Tibial nerve (tissue), 4 donors: ENCODE measurements around the gene PABPC3. TPM values are rescaled to one million over a fixed set of nuclear protein-coding genes. Genes with fewer than 3 reads are reported as not detected.

Source experiments
- DNase-seq, 2 donors: peaks; one replicate each; pipeline ENCODE4 v3.0.0-alpha.2; 2019; ENCODE audit warnings: low spot score in 2 of 2
- H3K27ac ChIP-seq, 4 donors: fragments of 200-600 bp; sonication (generic) in 3 of 4; one replicate each; pipeline ENCODE4 v1.5.1; 2017 to 2019; ENCODE audit warnings: mild to moderate bottlenecking in 1 of 4
- H3K27me3 ChIP-seq, 2 donors: fragments of 200-600 bp; sonication (generic) in 1 of 2; one replicate each; pipeline versions ENCODE4 v1.5.1 to v1.6.0; 2017 to 2019
- H3K36me3 ChIP-seq, 3 donors: fragments of 200-600 bp; sonication (generic); one replicate each; pipeline ENCODE4 v1.5.1; 2018 to 2019
- H3K4me1 ChIP-seq, 4 donors: fragments of 200-600 bp; sonication (generic) in 3 of 4; one replicate each; pipeline ENCODE4 v1.5.1; 2017 to 2019
- H3K4me3 ChIP-seq, 4 donors: fragments of 200-600 bp; sonication (generic) in 3 of 4; one replicate each; pipeline ENCODE4 v1.5.1; 2017 to 2019; ENCODE audit warnings: mild to moderate bottlenecking in 1 of 4, moderate library complexity in 1 of 4
- H3K9me3 ChIP-seq, 4 donors: fragments of 200-600 bp; sonication (generic) in 3 of 4; one replicate each; pipeline ENCODE4 v1.5.1; 2017 to 2019
- CTCF ChIP-seq, 5 experiments: fragments of 200-600 bp in 3 of 5; fragments of 450-650 bp in 2 of 5; sonication (generic) in 3 of 5; IDR thresholded peaks; one replicate each; pipeline ENCODE4 v1.5.1; 2016 to 2019; ENCODE audit warnings: antibody characterized with exemption in 5 of 5, mild to moderate bottlenecking in 3 of 5, moderate library complexity in 2 of 5
- EP300 ChIP-seq, 2 donors: sonication (generic); formaldehyde crosslinking; IDR thresholded peaks; one replicate each; pipeline ENCODE4 v1.6.1; 2017; ENCODE audit warnings: antibody characterized with exemption in 2 of 2, mild to moderate bottlenecking in 1 of 2
- POLR2A ChIP-seq, 2 donors: fragments of 450-650 bp; IDR thresholded peaks; one replicate each; pipeline ENCODE4 v1.6.1; 2017; ENCODE audit warnings: antibody characterized with exemption in 2 of 2, mild to moderate bottlenecking in 2 of 2, moderate library complexity in 2 of 2
- WGBS, 2 donors: methylation state at CpG; one replicate each; pipeline ENCODE4 v1.1.5; 2018; 5-methylcytosine and 5-hydroxymethylcytosine counted together
- total RNA-seq, 4 donors: library from RNA; depleted of rRNA; stranded (reverse); fragments of >200 nt; gene quantifications; one replicate each; pipeline ENCODE4 v1.1.0, GENCODE V29; 2016

The PABPC3 gene
- total RNA-seq, 4 donors from 2014 or later = 0.42 TPM; not detected in 3

GRCh38 chr13:25111585-25111956 is 15.6 kb downstream of the PABPC3 start:
- Histone ChIP-seq H3K27ac (no peak overlapping the region), H3K36me3 (no peaks in the 10 kb centered on the region), H3K4me3 (no peak overlapping the region), H3K27me3 (peaks cover 0 to 5% of the 10 kb centered on the region in 2 donors), H3K4me1 (no peaks in the 10 kb centered on the region), H3K9me3 (no peaks in the 10 kb centered on the region)
- no peak for DNase-seq
- WGBS, 2 donors = 49 to 61% methylated on average over 2 of the region's 2 CpGs
- TF ChIP-seq POLR2A (IDR thresholded peaks at IDR 0.05) = no peak
- no peak for TF ChIP-seq CTCF (IDR thresholded peaks at IDR 0.05)
- TF ChIP-seq EP300 (IDR thresholded peaks at IDR 0.05) = no peak

- H3K9me3 ChIP-seq = no peaks in the 10 kb centered on the region
- H3K4me1 ChIP-seq = no peaks in the 10 kb centered on the region
- no peak overlapping the region for H3K27ac ChIP-seq
- whole genome bisulfite sequencing, 2 donors = 72 to 82% methylated on average over 3 of the region's 3 CpGs
- TF ChIP-seq CTCF (IDR thresholded peaks at IDR 0.05) = no peak
- no peak for TF ChIP-seq EP300 (IDR thresholded peaks at IDR 0.05)
- no peak for TF ChIP-seq POLR2A (IDR thresholded peaks at IDR 0.05)
- no peaks in the 10 kb centered on the region for H3K36me3 ChIP-seq
- no peak for DNase-seq
- peaks cover 0 to 5% of the 10 kb centered on the region in 2 donors for H3K27me3 ChIP-seq
- no peak overlapping the region for H3K4me3 ChIP-seq
These were observed 16.8 kb downstream of the PABPC3 start for GRCh38 chr13:25112695-25113255.

GRCh38 chr13:25114220-25114619 is 18.3 kb downstream of the PABPC3 start:
- Histone ChIP-seq H3K27me3 (peaks cover 0 to 5% of the 10 kb centered on the region in 2 donors), H3K9me3 (no peaks in the 10 kb centered on the region), H3K27ac (no peak overlapping the region), H3K36me3 (no peaks in the 10 kb centered on the region), H3K4me3 (no peak overlapping the region), H3K4me1 (peaks cover 0 to 3% (median 0%) of the 10 kb centered on the region in 4 donors)
- TF ChIP-seq POLR2A (IDR thresholded peaks at IDR 0.05) (no peak), CTCF (IDR thresholded peaks at IDR 0.05) (peak; percentile 44 to 81 (median 60)), EP300 (IDR thresholded peaks at IDR 0.05) (no peak)
- WGBS, 2 donors = 26 to 31% methylated on average over 3 of the region's 3 CpGs
- DNase-seq = peak; percentile 26 to 75

GRCh38 chr13:25116044-25116443 is 20.1 kb downstream of the PABPC3 start:
- no peak for DNase-seq
- no peaks in the 10 kb centered on the region for H3K9me3 ChIP-seq
- peaks cover 0 to 3% (median 0%) of the 10 kb centered on the region in 4 donors for H3K4me1 ChIP-seq
- TF ChIP-seq POLR2A (IDR thresholded peaks at IDR 0.05) = no peak
- TF ChIP-seq EP300 (IDR thresholded peaks at IDR 0.05) = no peak
- TF ChIP-seq CTCF (IDR thresholded peaks at IDR 0.05) = no peak
- H3K36me3 ChIP-seq = no peaks in the 10 kb centered on the region
- H3K27me3 ChIP-seq = peaks cover 0 to 5% of the 10 kb centered on the region in 2 donors
- H3K4me3 ChIP-seq = no peak overlapping the region
- WGBS, 2 donors = 71 to 77% methylated on average over 3 of the region's 3 CpGs
- H3K27ac ChIP-seq = no peak overlapping the region

- TF ChIP-seq EP300 (IDR thresholded peaks at IDR 0.05) = no peak
- TF ChIP-seq POLR2A (IDR thresholded peaks at IDR 0.05) = no peak
- TF ChIP-seq CTCF (IDR thresholded peaks at IDR 0.05) = no peak
- no peak for DNase-seq
- Histone ChIP-seq H3K27me3 (no peaks in the 10 kb centered on the region), H3K36me3 (no peaks in the 10 kb centered on the region), H3K4me1 (peaks cover 0 to 3% (median 0%) of the 10 kb centered on the region in 4 donors), H3K9me3 (peaks cover 0 to 4% (median 0%) of the 10 kb centered on the region in 4 donors), H3K27ac (no peak overlapping the region), H3K4me3 (no peak overlapping the region)
- 82 to 91% methylated on average over 15 to 16 of the region's 16 CpGs for WGBS, 2 donors
These were observed 21.4 kb downstream of the PABPC3 start for GRCh38 chr13:25117312-25117711.
